K562 (cell line): ENCODE data around the gene TBRG1. TPM values are rescaled to one million over a fixed set of nuclear protein-coding genes. Genes with fewer than 3 reads are reported as not detected.

Source experiments
- BACH1 ChIP-seq: fragments of 200-800 bp; sonication (Bioruptor generic); IDR thresholded peaks from 2 replicates; pipeline ENCODE4 v1.6.1; 2016; ENCODE audit warnings: missing genetic modification characterization, missing compliant biosample characterization
- EZH2 ChIP-seq: IDR thresholded peaks from 2 replicates; pipeline ENCODE4 v1.6.1; 2012; ENCODE audit warnings: low read depth, mild to moderate bottlenecking, inconsistent platforms, low read length, borderline replicate concordance
- HMG20A ChIP-seq: fragments of 450-650 bp; formaldehyde crosslinking; conservative IDR thresholded peaks from 2 replicates; pipeline ENCODE4 v1.4.0; 2020; ENCODE audit warnings: mild to moderate bottlenecking, mixed read lengths
- MED1 ChIP-seq: sonication (generic); formaldehyde crosslinking; IDR thresholded peaks from 2 replicates; pipeline ENCODE4 v1.8.1; 2023; ENCODE audit warnings: missing genetic modification reagents, borderline replicate concordance
- NUFIP1 ChIP-seq: fragments of 450-650 bp; IDR thresholded peaks from 2 replicates; pipeline ENCODE4 v1.6.1; 2018; ENCODE audit not compliant: partially characterized antibody
- SRSF7 ChIP-seq: fragments of 200-400 bp; formaldehyde crosslinking; optimal IDR thresholded peaks from 2 replicates; pipeline ENCODE3; 2017; ENCODE audit warnings: mild to moderate bottlenecking, low read depth, low read length
- TAF1 ChIP-seq: IDR thresholded peaks from 2 replicates; pipeline ENCODE4 v1.6.1; 2011; ENCODE audit warnings: mild to moderate bottlenecking, low read length, moderate library complexity; ENCODE audit not compliant: insufficient read depth, control insufficient read depth, severe bottlenecking; ENCODE audit errors: extremely low read depth
- TAF7 ChIP-seq: fragments of 450-650 bp; IDR thresholded peaks from 2 replicates; pipeline ENCODE4 v1.6.1; 2016; ENCODE audit warnings: missing genetic modification characterization, missing compliant biosample characterization
- ZKSCAN1 ChIP-seq: fragments of 150-350 bp; IDR thresholded peaks from 2 replicates; pipeline ENCODE4 v1.6.1; 2016; ENCODE audit warnings: low read depth, low read length
- ZNF124 ChIP-seq: sonication (generic); formaldehyde crosslinking; IDR thresholded peaks from 2 replicates; pipeline ENCODE4 v1.8.1; 2022; ENCODE audit warnings: missing genetic modification reagents
- ZNF212 ChIP-seq: fragments of 450-650 bp; formaldehyde crosslinking; IDR thresholded peaks from 2 replicates; pipeline ENCODE4 v1.4.0; 2020; ENCODE audit warnings: mild to moderate bottlenecking
- ZNF3 ChIP-seq: fragments of 250-450 bp; sonication (Bioruptor Pico); IDR thresholded peaks from 2 replicates; pipeline ENCODE4 v1.5.0; 2021; ENCODE audit warnings: mild to moderate bottlenecking, moderate library complexity
- polyA plus RNA-seq, 8 experiments: library from polyadenylated mRNA; depleted of rRNA in 4 of 8; stranded (reverse) in 5 of 8; unstranded in 3 of 8; fragments of >200 nt; fragmentation: Nextera tagmentation in 2 of 8; fragmentation: Illumina TruSeq in 1 of 8; extraction: Ambion mirVana in 2 of 8; extraction: Trizol in 1 of 8; gene quantifications; 2 replicates each; pipeline versions ENCODE4 v1.2.1 to v1.2.3, GENCODE V29; 2011 to 2014; ENCODE audit warnings: inconsistent platforms in 1 of 8, missing spikeins in 1 of 8
- total RNA-seq, 7 experiments: library from RNA; depleted of rRNA in 6 of 7; stranded (reverse); fragments of >200 nt in 6 of 7; fragmentation: Illumina TruSeq in 2 of 7; extraction: Trizol in 2 of 7; gene quantifications; 2 replicates each; pipeline versions ENCODE4 v1.2.1 to v1.2.3, GENCODE V29; 2011 to 2021; ENCODE audit warnings: low replicate concordance in 1 of 7
- TF ChIP-seq, protein P1 (sequence below), 2 experiments: fragments of 450-650 bp in 1 of 2; IDR thresholded peaks; 2 replicates each; pipeline ENCODE4 v1.6.1; 2011 to 2017; ENCODE audit warnings: low read depth in 2 of 2, antibody characterized with exemption in 1 of 2, borderline replicate concordance in 1 of 2, low read length in 1 of 2, mild to moderate bottlenecking in 1 of 2, mixed read lengths in 1 of 2; ENCODE audit not compliant: control insufficient read depth in 1 of 2
- TF ChIP-seq, protein P2 (sequence below): fragments of 450-650 bp; IDR thresholded peaks from 2 replicates; pipeline ENCODE4 v1.6.1; 2017; ENCODE audit warnings: antibody characterized with exemption, mild to moderate bottlenecking

Gene TBRG1
- total and polyA plus RNA-seq, 9 of the 15 experiments (the other 6 are each of a cell fraction or from before 2014, with no cell fraction given) = 8.7 to 30.0 (median 20.2) TPM

DNA sequence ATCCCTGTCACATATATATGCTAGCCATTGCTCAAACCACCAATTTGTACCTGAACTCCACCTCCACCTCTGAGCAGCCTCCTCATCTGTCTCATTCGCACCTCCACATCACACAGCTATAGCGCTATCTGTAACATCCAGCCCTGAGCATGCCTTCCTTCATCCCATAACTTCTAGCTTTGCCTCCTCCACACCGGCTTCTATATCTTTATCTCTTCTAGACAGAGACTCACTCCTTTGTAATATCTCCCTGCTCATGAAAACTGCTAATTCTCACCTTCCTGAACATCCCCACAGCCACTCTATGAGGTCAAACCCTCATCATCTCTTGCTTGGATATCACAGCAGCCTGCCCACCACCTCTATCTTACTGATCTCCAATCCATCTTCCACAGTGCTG, 44.9 kb downstream of the TBRG1 start (continued):
- TF ChIP-seq HMG20A (CRISPR knock-in tag) (no peak), SRSF7 (no peak), TAF1 (no peak), MED1 (CRISPR knock-in tag) (no peak), ZNF212 (CRISPR knock-in tag) (no peak), ZKSCAN1 (no peak), NUFIP1 (no peak), TAF7 (tag) (no peak), ZNF124 (CRISPR knock-in tag) (no peak), EZH2 (no peak), BACH1 (no peak), ZNF3 (CRISPR knock-in tag) (no peak)
- TF ChIP-seq, protein P1, sequence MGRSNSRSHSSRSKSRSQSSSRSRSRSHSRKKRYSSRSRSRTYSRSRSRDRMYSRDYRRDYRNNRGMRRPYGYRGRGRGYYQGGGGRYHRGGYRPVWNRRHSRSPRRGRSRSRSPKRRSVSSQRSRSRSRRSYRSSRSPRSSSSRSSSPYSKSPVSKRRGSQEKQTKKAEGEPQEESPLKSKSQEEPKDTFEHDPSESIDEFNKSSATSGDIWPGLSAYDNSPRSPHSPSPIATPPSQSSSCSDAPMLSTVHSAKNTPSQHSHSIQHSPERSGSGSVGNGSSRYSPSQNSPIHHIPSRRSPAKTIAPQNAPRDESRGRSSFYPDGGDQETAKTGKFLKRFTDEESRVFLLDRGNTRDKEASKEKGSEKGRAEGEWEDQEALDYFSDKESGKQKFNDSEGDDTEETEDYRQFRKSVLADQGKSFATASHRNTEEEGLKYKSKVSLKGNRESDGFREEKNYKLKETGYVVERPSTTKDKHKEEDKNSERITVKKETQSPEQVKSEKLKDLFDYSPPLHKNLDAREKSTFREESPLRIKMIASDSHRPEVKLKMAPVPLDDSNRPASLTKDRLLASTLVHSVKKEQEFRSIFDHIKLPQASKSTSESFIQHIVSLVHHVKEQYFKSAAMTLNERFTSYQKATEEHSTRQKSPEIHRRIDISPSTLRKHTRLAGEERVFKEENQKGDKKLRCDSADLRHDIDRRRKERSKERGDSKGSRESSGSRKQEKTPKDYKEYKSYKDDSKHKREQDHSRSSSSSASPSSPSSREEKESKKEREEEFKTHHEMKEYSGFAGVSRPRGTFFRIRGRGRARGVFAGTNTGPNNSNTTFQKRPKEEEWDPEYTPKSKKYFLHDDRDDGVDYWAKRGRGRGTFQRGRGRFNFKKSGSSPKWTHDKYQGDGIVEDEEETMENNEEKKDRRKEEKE (IDR thresholded peaks at IDR 0.05; ENCODE audit: borderline replicate concordance in 1 of 2, control insufficient read depth in 1 of 2, low read depth in 2 of 2, low read length in 1 of 2) = no peak
- TF ChIP-seq, protein P2, sequence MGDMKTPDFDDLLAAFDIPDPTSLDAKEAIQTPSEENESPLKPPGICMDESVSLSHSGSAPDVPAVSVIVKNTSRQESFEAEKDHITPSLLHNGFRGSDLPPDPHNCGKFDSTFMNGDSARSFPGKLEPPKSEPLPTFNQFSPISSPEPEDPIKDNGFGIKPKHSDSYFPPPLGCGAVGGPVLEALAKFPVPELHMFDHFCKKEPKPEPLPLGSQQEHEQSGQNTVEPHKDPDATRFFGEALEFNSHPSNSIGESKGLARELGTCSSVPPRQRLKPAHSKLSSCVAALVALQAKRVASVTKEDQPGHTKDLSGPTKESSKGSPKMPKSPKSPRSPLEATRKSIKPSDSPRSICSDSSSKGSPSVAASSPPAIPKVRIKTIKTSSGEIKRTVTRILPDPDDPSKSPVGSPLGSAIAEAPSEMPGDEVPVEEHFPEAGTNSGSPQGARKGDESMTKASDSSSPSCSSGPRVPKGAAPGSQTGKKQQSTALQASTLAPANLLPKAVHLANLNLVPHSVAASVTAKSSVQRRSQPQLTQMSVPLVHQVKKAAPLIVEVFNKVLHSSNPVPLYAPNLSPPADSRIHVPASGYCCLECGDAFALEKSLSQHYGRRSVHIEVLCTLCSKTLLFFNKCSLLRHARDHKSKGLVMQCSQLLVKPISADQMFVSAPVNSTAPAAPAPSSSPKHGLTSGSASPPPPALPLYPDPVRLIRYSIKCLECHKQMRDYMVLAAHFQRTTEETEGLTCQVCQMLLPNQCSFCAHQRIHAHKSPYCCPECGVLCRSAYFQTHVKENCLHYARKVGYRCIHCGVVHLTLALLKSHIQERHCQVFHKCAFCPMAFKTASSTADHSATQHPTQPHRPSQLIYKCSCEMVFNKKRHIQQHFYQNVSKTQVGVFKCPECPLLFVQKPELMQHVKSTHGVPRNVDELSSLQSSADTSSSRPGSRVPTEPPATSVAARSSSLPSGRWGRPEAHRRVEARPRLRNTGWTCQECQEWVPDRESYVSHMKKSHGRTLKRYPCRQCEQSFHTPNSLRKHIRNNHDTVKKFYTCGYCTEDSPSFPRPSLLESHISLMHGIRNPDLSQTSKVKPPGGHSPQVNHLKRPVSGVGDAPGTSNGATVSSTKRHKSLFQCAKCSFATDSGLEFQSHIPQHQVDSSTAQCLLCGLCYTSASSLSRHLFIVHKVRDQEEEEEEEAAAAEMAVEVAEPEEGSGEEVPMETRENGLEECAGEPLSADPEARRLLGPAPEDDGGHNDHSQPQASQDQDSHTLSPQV = no peak
